ENCODE results near the gene NCMAP.

NCMAP gene

DNA sequence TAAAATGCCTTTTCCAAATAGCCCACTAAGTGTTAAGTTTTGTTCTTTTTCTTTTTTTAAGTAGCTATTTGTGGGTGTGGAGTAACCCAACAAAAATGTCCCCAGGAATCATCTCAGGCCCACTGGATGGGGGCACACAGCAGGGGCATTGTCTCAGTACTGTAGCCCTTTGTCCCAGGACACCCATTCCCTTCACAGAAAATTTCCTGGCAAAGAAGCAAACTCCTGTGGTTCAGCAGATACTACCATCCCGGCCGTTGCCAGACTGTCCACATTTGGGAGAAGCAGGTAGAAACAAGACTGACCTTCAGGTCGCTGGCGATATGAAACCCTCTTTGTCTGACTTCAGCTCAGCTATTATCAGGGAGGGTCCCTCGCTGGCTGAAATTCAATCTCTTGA is 63.5 kb downstream of the NCMAP start:
- H3K36me3 ChIP-seq (replicated peaks in 1 of 2; ENCODE audit: control insufficient read depth in 2 of 2, insufficient read depth in 2 of 2, low read length in 2 of 2) = no peaks in the 10 kb centered on the region
- no peak overlapping the region for H3K23ac ChIP-seq (ENCODE audit: low read depth, low read length, poor library complexity)
- no peak overlapping the region for H2BK120ac ChIP-seq (ENCODE audit: low read depth, low read length)
- no peak overlapping the region for H2BK12ac ChIP-seq (ENCODE audit: low read length)
- peaks cover 0 to 2% of the 10 kb centered on the region in 2 donors for H3K4me1 ChIP-seq (ENCODE audit: control insufficient read depth in 2 of 2, insufficient read depth in 1 of 2, low read depth in 1 of 2, low read length in 2 of 2)
- peaks cover 0 to 9% (median 0%) of the 10 kb centered on the region in 3 experiments for H3K27me3 ChIP-seq (ENCODE audit: control insufficient read depth in 3 of 3, insufficient read depth in 3 of 3, low read depth in 1 of 3, low read length in 3 of 3)
- H3K4ac ChIP-seq (ENCODE audit: low read length) = no peak overlapping the region
- DNase-seq (ENCODE audit: low spot score) = no peak
- H3K14ac ChIP-seq (ENCODE audit: low read length) = no peak overlapping the region
- H3K4me3 ChIP-seq (ENCODE audit: low read length in 2 of 2) = no peak overlapping the region
- no peak overlapping the region for H2BK5ac ChIP-seq (ENCODE audit: low read length)
- no peak overlapping the region for H4K8ac ChIP-seq (ENCODE audit: low read depth, low read length)
- no peak overlapping the region for H3K27ac ChIP-seq (replicated peaks; ENCODE audit: low read length)
- H3K9me3 ChIP-seq (replicated peaks in 1 of 2; ENCODE audit: control insufficient read depth in 2 of 2, insufficient read depth in 1 of 2, low read depth in 1 of 2, low read length in 2 of 2) = no peaks in the 10 kb centered on the region
- H3K9ac ChIP-seq (ENCODE audit: low read depth, low read length, poor library complexity) = no peak overlapping the region
- no peak overlapping the region for H2BK15ac ChIP-seq (ENCODE audit: low read length)
- WGBS, 2 donors (ENCODE audit: extremely low coverage in 2 of 2, insufficient read length in 2 of 2, insufficient replicate concordance in 1 of 2) = no CpG with 5 or more reads among the region's 5 CpGs
- no peaks in the 10 kb centered on the region for H3K79me1 ChIP-seq (ENCODE audit: low read depth, low read length)
- H2AFZ ChIP-seq (ENCODE audit: low read length) = no peak overlapping the region
- H3K4me2 ChIP-seq (ENCODE audit: insufficient read depth, low read length, poor library complexity, severe bottlenecking) = no peak overlapping the region
- no peak overlapping the region for H4K91ac ChIP-seq (ENCODE audit: low read depth, low read length, poor library complexity)
- H3K18ac ChIP-seq (ENCODE audit: low read length) = no peak overlapping the region
- no peak overlapping the region for H2AK5ac ChIP-seq (ENCODE audit: low read depth, low read length)

DNA sequence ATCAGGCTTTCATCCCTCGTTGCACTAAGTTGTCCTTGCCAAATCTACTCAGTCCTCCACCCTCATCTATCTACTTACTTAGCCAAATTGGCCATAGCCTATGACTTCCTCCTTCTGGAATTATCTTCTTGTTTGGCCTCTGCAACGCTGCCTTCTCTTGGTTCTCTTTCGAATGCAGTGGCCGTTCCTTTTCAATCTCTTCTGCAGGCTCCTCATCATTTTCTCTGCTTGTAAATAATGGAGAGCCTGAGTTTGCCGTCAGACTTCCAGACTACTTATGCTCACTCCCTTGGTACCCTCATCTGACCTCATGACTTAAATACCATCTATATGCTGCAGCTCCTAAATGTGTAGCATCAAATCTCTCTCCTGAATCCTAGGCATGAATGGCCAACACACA is 64.8 kb downstream of the NCMAP start:
- no peak overlapping the region for H3K27ac ChIP-seq (replicated peaks; ENCODE audit: low read length)
- H3K23ac ChIP-seq (ENCODE audit: low read depth, low read length, poor library complexity) = no peak overlapping the region
- no peak overlapping the region for H2AK5ac ChIP-seq (ENCODE audit: low read depth, low read length)
- no peak for DNase-seq (ENCODE audit: low spot score)
- no peak overlapping the region for H2AFZ ChIP-seq (ENCODE audit: low read length)
- H3K79me1 ChIP-seq (ENCODE audit: low read depth, low read length) = no peaks in the 10 kb centered on the region
- no peak overlapping the region for H3K9ac ChIP-seq (ENCODE audit: low read depth, low read length, poor library complexity)
- H3K18ac ChIP-seq (ENCODE audit: low read length) = no peak overlapping the region
- no peak overlapping the region for H2BK5ac ChIP-seq (ENCODE audit: low read length)
- H3K36me3 ChIP-seq (replicated peaks in 1 of 2; ENCODE audit: control insufficient read depth in 2 of 2, insufficient read depth in 2 of 2, low read length in 2 of 2) = no peaks in the 10 kb centered on the region
- H3K14ac ChIP-seq (ENCODE audit: low read length) = no peak overlapping the region
- no CpG with 5 or more reads among the region's 5 CpGs for WGBS, 2 donors (ENCODE audit: extremely low coverage in 2 of 2, insufficient read length in 2 of 2, insufficient replicate concordance in 1 of 2)
- no peak overlapping the region for H3K4ac ChIP-seq (ENCODE audit: low read length)
- H4K8ac ChIP-seq (ENCODE audit: low read depth, low read length) = no peak overlapping the region
- H3K4me3 ChIP-seq (ENCODE audit: low read length in 2 of 2) = no peak overlapping the region
- H4K91ac ChIP-seq (ENCODE audit: low read depth, low read length, poor library complexity) = no peak overlapping the region
- H2BK15ac ChIP-seq (ENCODE audit: low read length) = no peak overlapping the region
- H3K4me2 ChIP-seq (ENCODE audit: insufficient read depth, low read length, poor library complexity, severe bottlenecking) = no peak overlapping the region
- no peak overlapping the region for H2BK120ac ChIP-seq (ENCODE audit: low read depth, low read length)
- peaks cover 0 to 2% of the 10 kb centered on the region in 2 donors for H3K4me1 ChIP-seq (ENCODE audit: control insufficient read depth in 2 of 2, insufficient read depth in 1 of 2, low read depth in 1 of 2, low read length in 2 of 2)
- H2BK12ac ChIP-seq (ENCODE audit: low read length) = no peak overlapping the region
- no peaks in the 10 kb centered on the region for H3K9me3 ChIP-seq (replicated peaks in 1 of 2; ENCODE audit: control insufficient read depth in 2 of 2, insufficient read depth in 1 of 2, low read depth in 1 of 2, low read length in 2 of 2)
- H3K27me3 ChIP-seq (ENCODE audit: control insufficient read depth in 3 of 3, insufficient read depth in 3 of 3, low read depth in 1 of 3, low read length in 3 of 3) = peaks cover 0 to 9% (median 0%) of the 10 kb centered on the region in 3 experiments

- Histone ChIP-seq H3K14ac (ENCODE audit: low read length) (no peak overlapping the region), H2BK12ac (ENCODE audit: low read length) (no peak overlapping the region), H2AK5ac (ENCODE audit: low read depth, low read length) (no peak overlapping the region), H3K36me3 (replicated peaks in 1 of 2; ENCODE audit: control insufficient read depth in 2 of 2, insufficient read depth in 2 of 2, low read length in 2 of 2) (no peaks in the 10 kb centered on the region), H4K8ac (ENCODE audit: low read depth, low read length) (no peak overlapping the region), H3K18ac (ENCODE audit: low read length) (no peak overlapping the region), H2BK15ac (ENCODE audit: low read length) (no peak overlapping the region), H2AFZ (ENCODE audit: low read length) (no peak overlapping the region), H3K4ac (ENCODE audit: low read length) (no peak overlapping the region), H3K27ac (replicated peaks; ENCODE audit: low read length) (no peak overlapping the region), H3K9ac (ENCODE audit: low read depth, low read length, poor library complexity) (no peak overlapping the region), H3K27me3 (ENCODE audit: control insufficient read depth in 3 of 3, insufficient read depth in 3 of 3, low read depth in 1 of 3, low read length in 3 of 3) (peaks cover 0 to 9% (median 0%) of the 10 kb centered on the region in 3 experiments), H3K23ac (ENCODE audit: low read depth, low read length, poor library complexity) (no peak overlapping the region), H2BK120ac (ENCODE audit: low read depth, low read length) (no peak overlapping the region), H4K91ac (ENCODE audit: low read depth, low read length, poor library complexity) (no peak overlapping the region), H3K4me3 (ENCODE audit: low read length in 2 of 2) (no peak overlapping the region), H3K79me1 (ENCODE audit: low read depth, low read length) (no peaks in the 10 kb centered on the region), H3K4me2 (ENCODE audit: insufficient read depth, low read length, poor library complexity, severe bottlenecking) (no peak overlapping the region), H3K9me3 (replicated peaks in 1 of 2; ENCODE audit: control insufficient read depth in 2 of 2, insufficient read depth in 1 of 2, low read depth in 1 of 2, low read length in 2 of 2) (no peaks in the 10 kb centered on the region), H3K4me1 (ENCODE audit: control insufficient read depth in 2 of 2, insufficient read depth in 1 of 2, low read depth in 1 of 2, low read length in 2 of 2) (peaks cover 0 to 2% of the 10 kb centered on the region in 2 donors), H2BK5ac (ENCODE audit: low read length) (no peak overlapping the region)
- WGBS, 2 donors (ENCODE audit: extremely low coverage in 2 of 2, insufficient read length in 2 of 2, insufficient replicate concordance in 1 of 2) = no CpG with 5 or more reads among the region's 5 CpGs
- no peak for DNase-seq (ENCODE audit: low spot score)
These were observed 65.2 kb downstream of the NCMAP start for GRCh38 chr1:24621121-24621520.

- no peak overlapping the region for H3K4me2 ChIP-seq (ENCODE audit: insufficient read depth, low read length, poor library complexity, severe bottlenecking)
These were observed 66.3 kb downstream of the NCMAP start for GRCh38 chr1:24622218-24622617.

More at GRCh38 chr1:24622218-24622617, 66.3 kb downstream of the NCMAP start:
- H3K18ac ChIP-seq (ENCODE audit: low read length) = no peak overlapping the region
- no peak overlapping the region for H4K8ac ChIP-seq (ENCODE audit: low read depth, low read length)
- no peak overlapping the region for H2BK120ac ChIP-seq (ENCODE audit: low read depth, low read length)
- no peak overlapping the region for H3K23ac ChIP-seq (ENCODE audit: low read depth, low read length, poor library complexity)
- H3K36me3 ChIP-seq (replicated peaks in 1 of 2; ENCODE audit: control insufficient read depth in 2 of 2, insufficient read depth in 2 of 2, low read length in 2 of 2) = no peaks in the 10 kb centered on the region
- no peak overlapping the region for H3K9ac ChIP-seq (ENCODE audit: low read depth, low read length, poor library complexity)
- DNase-seq (ENCODE audit: low spot score) = no peak
- no peak overlapping the region for H4K91ac ChIP-seq (ENCODE audit: low read depth, low read length, poor library complexity)
- H3K9me3 ChIP-seq (replicated peaks in 1 of 2; ENCODE audit: control insufficient read depth in 2 of 2, insufficient read depth in 1 of 2, low read depth in 1 of 2, low read length in 2 of 2) = no peaks in the 10 kb centered on the region
- no peak overlapping the region for H2BK12ac ChIP-seq (ENCODE audit: low read length)
- H2AK5ac ChIP-seq (ENCODE audit: low read depth, low read length) = no peak overlapping the region
- H3K4me1 ChIP-seq (ENCODE audit: control insufficient read depth in 2 of 2, insufficient read depth in 1 of 2, low read depth in 1 of 2, low read length in 2 of 2) = peaks cover 0 to 2% of the 10 kb centered on the region in 2 donors
- H2BK15ac ChIP-seq (ENCODE audit: low read length) = no peak overlapping the region
- no peak overlapping the region for H3K4me3 ChIP-seq (ENCODE audit: low read length in 2 of 2)
- H2BK5ac ChIP-seq (ENCODE audit: low read length) = no peak overlapping the region
- no peak overlapping the region for H2AFZ ChIP-seq (ENCODE audit: low read length)
- H3K27me3 ChIP-seq (ENCODE audit: control insufficient read depth in 3 of 3, insufficient read depth in 3 of 3, low read depth in 1 of 3, low read length in 3 of 3) = peaks cover 0 to 9% (median 0%) of the 10 kb centered on the region in 3 experiments
- no peak overlapping the region for H3K27ac ChIP-seq (replicated peaks; ENCODE audit: low read length)
- no peak overlapping the region for H3K4ac ChIP-seq (ENCODE audit: low read length)
- no peak overlapping the region for H3K14ac ChIP-seq (ENCODE audit: low read length)
- no peaks in the 10 kb centered on the region for H3K79me1 ChIP-seq (ENCODE audit: low read depth, low read length)
- no CpG with 5 or more reads among the region's 4 CpGs for WGBS, 2 donors (ENCODE audit: extremely low coverage in 2 of 2, insufficient read length in 2 of 2, insufficient replicate concordance in 1 of 2)

Data from neuronal stem cell (in vitro differentiated cells).